ENCODE measurements around the gene FXN.

Gene FXN

GRCh38 chr9:69065660-69066059, 30.1 kb downstream of the FXN start:
- H3K4me3 ChIP-seq (ENCODE audit: low read depth, low read length) = no peak overlapping the region
- POLR2A ChIA-PET = no interaction called here
- CTCF ChIA-PET = interaction anchor here (6.5 to 24.9 kb wide), 2 partner anchors 11 to 127 kb away, joined by 36 to 511 read pairs; no protein-coding TSS in a partner anchor
- no peak for DNase-seq (ENCODE audit: low read depth, low spot score)
- TF ChIP-seq, protein P1, sequence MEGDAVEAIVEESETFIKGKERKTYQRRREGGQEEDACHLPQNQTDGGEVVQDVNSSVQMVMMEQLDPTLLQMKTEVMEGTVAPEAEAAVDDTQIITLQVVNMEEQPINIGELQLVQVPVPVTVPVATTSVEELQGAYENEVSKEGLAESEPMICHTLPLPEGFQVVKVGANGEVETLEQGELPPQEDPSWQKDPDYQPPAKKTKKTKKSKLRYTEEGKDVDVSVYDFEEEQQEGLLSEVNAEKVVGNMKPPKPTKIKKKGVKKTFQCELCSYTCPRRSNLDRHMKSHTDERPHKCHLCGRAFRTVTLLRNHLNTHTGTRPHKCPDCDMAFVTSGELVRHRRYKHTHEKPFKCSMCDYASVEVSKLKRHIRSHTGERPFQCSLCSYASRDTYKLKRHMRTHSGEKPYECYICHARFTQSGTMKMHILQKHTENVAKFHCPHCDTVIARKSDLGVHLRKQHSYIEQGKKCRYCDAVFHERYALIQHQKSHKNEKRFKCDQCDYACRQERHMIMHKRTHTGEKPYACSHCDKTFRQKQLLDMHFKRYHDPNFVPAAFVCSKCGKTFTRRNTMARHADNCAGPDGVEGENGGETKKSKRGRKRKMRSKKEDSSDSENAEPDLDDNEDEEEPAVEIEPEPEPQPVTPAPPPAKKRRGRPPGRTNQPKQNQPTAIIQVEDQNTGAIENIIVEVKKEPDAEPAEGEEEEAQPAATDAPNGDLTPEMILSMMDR (IDR thresholded peaks at IDR 0.05; ENCODE audit: insufficient read depth, low read length, missing control alignments) = no peak

- no peak for DNase-seq (ENCODE audit: low read depth, low spot score)
- POLR2A ChIA-PET = no interaction called here
- CTCF ChIA-PET = interaction anchor here (1.1 to 24.9 kb wide), 3 partner anchors 12 to 126 kb away, joined by 3 to 511 read pairs (median 36); no protein-coding TSS in a partner anchor
- TF ChIP-seq, protein P1 (IDR thresholded peaks at IDR 0.05; ENCODE audit: insufficient read depth, low read length, missing control alignments) = no peak
- H3K4me3 ChIP-seq (ENCODE audit: low read depth, low read length) = no peak overlapping the region
Measured at GRCh38 chr9:69066955-69067354, 31.4 kb downstream of the FXN start.

DNA sequence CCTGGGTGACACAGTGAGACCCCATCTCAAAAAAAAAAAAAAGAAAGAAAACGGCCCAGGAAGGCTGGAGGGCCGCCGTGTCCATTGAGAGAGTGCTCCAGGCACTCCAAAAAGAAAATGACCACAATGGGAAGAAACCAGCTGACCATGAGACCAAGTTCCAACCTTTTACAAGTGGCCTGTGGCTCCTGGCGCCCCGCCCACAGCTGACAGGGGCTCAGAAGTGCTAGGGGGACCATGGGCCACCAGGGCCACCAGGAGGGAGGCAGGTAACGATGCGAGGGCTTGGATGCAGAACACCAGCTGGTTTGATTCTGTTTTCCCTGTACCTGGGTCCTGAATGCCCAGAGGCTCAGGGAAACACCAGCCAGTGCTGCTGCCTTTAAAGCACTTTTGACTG, 34.6 kb downstream of the FXN start:
- ChIA-PET CTCF (interaction anchor here (1.0 to 1.7 kb wide), 4 partner anchors 14 to 123 kb away, joined by 3 to 7 read pairs (median 4); partner anchors contain the start of gene FXN), POLR2A (no interaction called here)
- no peak for DNase-seq (ENCODE audit: low read depth, low spot score)
- TF ChIP-seq, protein P1 (IDR thresholded peaks at IDR 0.05; ENCODE audit: insufficient read depth, low read length, missing control alignments) = no peak
- no peak overlapping the region for H3K4me3 ChIP-seq (ENCODE audit: low read depth, low read length)

- TF ChIP-seq, protein P1 (IDR thresholded peaks at IDR 0.05; ENCODE audit: insufficient read depth, low read length, missing control alignments) = no peak
- DNase-seq (ENCODE audit: low read depth, low spot score) = no peak
- POLR2A ChIA-PET = no interaction called here
- H3K4me3 ChIP-seq (ENCODE audit: low read depth, low read length) = no peak overlapping the region
- CTCF ChIA-PET = no interaction called here
Measured at GRCh38 chr9:69071059-69071458, 35.5 kb downstream of the FXN start.

GRCh38 chr9:69073103-69073502, 37.6 kb downstream of the FXN start:
- ChIA-PET CTCF (interaction anchor here (1.2 to 2.8 kb wide), 4 partner anchors 10 to 120 kb away, joined by 3 to 23 read pairs (median 5); no protein-coding TSS in a partner anchor), POLR2A (interaction anchor here (0.6 kb wide), 1 partner anchor 12 kb away, joined by 4 read pairs; no protein-coding TSS in a partner anchor)
- TF ChIP-seq, protein P1 (IDR thresholded peaks at IDR 0.05; ENCODE audit: insufficient read depth, low read length, missing control alignments) = no peak
- H3K4me3 ChIP-seq (ENCODE audit: low read depth, low read length) = no peak overlapping the region
- DNase-seq (ENCODE audit: low read depth, low spot score) = no peak

GRCh38 chr9:69074801-69075200, 39.2 kb downstream of the FXN start:
- H3K4me3 ChIP-seq (ENCODE audit: low read depth, low read length) = no peak overlapping the region
- ChIA-PET CTCF (interaction anchor here (0.7 to 1.1 kb wide), 3 partner anchors 9 to 21 kb away, joined by 3 read pairs; no protein-coding TSS in a partner anchor), POLR2A (no interaction called here)
- DNase-seq (ENCODE audit: low read depth, low spot score) = no peak
- TF ChIP-seq, protein P1 (IDR thresholded peaks at IDR 0.05; ENCODE audit: insufficient read depth, low read length, missing control alignments) = no peak
